ENCODE results near the gene ACBD6. TPM values are rescaled to one million over a fixed set of nuclear protein-coding genes. Genes with fewer than 3 reads are reported as not detected.

The ACBD6 gene
- total and polyA plus RNA-seq, 12 donors, result 16.2 to 30.0 (median 21.0) TPM

DNA sequence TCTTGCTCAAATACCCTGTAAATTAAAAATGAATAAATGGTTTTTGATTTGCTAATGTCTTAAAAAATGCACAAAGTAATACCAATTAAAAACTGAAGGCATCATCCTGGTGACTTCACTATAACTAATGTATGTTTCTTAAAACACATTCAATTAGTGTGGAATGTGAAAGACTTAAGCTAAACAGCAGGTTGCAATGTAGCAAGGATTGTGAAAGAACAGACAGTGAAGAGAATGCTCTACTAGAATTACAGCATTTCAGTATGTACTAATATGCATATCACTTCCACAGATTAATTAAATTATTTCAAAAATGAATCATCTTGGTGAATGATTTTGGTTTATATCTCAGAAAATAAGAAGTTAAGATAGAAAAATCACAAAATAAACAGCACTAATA, 216.0 kb downstream of the ACBD6 start:
- H3K4me1 ChIP-seq, result peaks cover 0 to 13% (median 0%) of the 10 kb centered on the region in 9 donors
- ATAC-seq (no peak), DNase-seq (no peak)
- no peak overlapping the region for H3K4me3 ChIP-seq
- no peak for TF ChIP-seq CTCF (IDR thresholded peaks at IDR 0.05)
- no peaks in the 10 kb centered on the region for H3K27me3 ChIP-seq
- intact Hi-C loops (cut with DNase I), result loop anchor here in 1 of 10 donors (10.0 kb wide), 1 partner anchor 128 kb away; no protein-coding TSS in a partner anchor
- peaks cover 0 to 40% (median 3%) of the 10 kb centered on the region in 9 donors for H3K36me3 ChIP-seq
- H3K9me3 ChIP-seq, result no peaks in the 10 kb centered on the region
- no peak overlapping the region for H3K27ac ChIP-seq

DNA sequence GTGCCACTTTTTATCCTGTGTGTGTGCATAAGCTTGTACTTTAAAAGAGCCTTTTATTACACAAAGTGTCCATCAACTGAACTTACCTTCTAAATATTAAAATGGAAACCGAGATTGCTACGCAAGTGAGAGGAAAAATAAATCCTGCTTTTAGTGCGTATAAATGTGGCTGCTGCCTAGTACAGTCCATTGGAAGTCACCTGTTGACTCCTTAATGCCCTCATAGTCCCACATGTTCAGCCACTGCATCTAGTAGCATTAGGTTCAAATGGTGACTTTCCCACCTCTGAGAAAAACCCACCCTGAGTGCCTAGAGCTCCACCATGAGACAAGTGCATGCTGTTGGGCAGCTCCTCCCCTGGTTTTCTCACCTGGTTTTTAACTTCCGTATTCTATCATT, 219.3 kb downstream of the ACBD6 start:
- Histone ChIP-seq H3K27ac (no peak overlapping the region), H3K36me3 (peaks cover 0 to 57% (median 3%) of the 10 kb centered on the region in 9 donors), H3K27me3 (no peaks in the 10 kb centered on the region), H3K4me1 (peaks cover 0 to 18% (median 0%) of the 10 kb centered on the region in 9 donors), H3K9me3 (no peaks in the 10 kb centered on the region), H3K4me3 (no peak overlapping the region)
- DNase-seq, result no peak
- intact Hi-C loops (cut with DNase I), result loop anchor here in 1 of 10 donors (10.0 kb wide), 1 partner anchor 132 kb away; no protein-coding TSS in a partner anchor
- 95 to 96% methylated on average over 4 of the region's 4 CpGs for WGBS, 2 donors
- no peak for TF ChIP-seq CTCF (IDR thresholded peaks at IDR 0.05)
- no peak for ATAC-seq

- Histone ChIP-seq H3K36me3 (peaks cover 0 to 51% (median 0%) of the 10 kb centered on the region in 9 donors), H3K27ac (no peak overlapping the region), H3K9me3 (no peaks in the 10 kb centered on the region), H3K4me3 (no peak overlapping the region), H3K4me1 (peaks cover 0 to 24% (median 0%) of the 10 kb centered on the region in 9 donors), H3K27me3 (no peaks in the 10 kb centered on the region)
- intact Hi-C loops (cut with DNase I), result loop anchor here in 1 of 10 donors (10.0 kb wide), 1 partner anchor 132 kb away; no protein-coding TSS in a partner anchor
- ATAC-seq (no peak), DNase-seq (no peak)
- 75 to 77% methylated on average over 5 of the region's 5 CpGs for WGBS, 2 donors
- no peak for TF ChIP-seq CTCF (IDR thresholded peaks at IDR 0.05)
These were observed 219.9 kb downstream of the ACBD6 start for GRCh38 chr1:180282401-180283044.

DNA sequence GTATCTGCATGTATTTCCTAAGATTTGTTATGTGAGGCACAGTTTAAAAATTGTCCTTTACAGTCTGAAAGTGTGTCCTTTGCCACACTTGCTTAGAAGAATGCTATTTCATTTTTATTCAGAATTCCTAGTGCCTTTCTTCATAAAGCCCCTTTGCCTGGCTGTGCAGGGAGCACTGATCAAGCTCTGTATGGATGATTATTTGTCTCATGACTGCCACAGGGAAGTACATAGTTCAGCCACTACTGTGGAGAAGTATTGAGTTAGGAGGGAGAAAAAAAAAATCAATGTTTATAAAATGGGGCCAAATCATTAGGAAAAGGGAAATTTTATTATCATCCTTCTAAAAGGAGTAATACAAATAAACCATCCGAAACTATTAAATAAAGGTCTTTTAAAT, 220.9 kb downstream of the ACBD6 start:
- WGBS, 2 donors, result 97% methylated on average over 1 of the region's 1 CpG

More for the DNA sequence above, 220.9 kb downstream of the ACBD6 start:
- no peaks in the 10 kb centered on the region for H3K27me3 ChIP-seq
- H3K27ac ChIP-seq, result no peak overlapping the region
- peaks cover 0 to 31% (median 0%) of the 10 kb centered on the region in 9 donors for H3K4me1 ChIP-seq
- ATAC-seq, result no peak
- no peaks in the 10 kb centered on the region for H3K9me3 ChIP-seq
- H3K36me3 ChIP-seq, result peaks cover 0 to 45% (median 0%) of the 10 kb centered on the region in 9 donors
- H3K4me3 ChIP-seq, result no peak overlapping the region
- DNase-seq, result no peak
- intact Hi-C loops (cut with DNase I), result loop anchor here in 1 of 10 donors (10.0 kb wide), 1 partner anchor 133 kb away; no protein-coding TSS in a partner anchor
- TF ChIP-seq CTCF (IDR thresholded peaks at IDR 0.05), result no peak
